ENCODE results near the gene FAAH.

Gene FAAH

DNA sequence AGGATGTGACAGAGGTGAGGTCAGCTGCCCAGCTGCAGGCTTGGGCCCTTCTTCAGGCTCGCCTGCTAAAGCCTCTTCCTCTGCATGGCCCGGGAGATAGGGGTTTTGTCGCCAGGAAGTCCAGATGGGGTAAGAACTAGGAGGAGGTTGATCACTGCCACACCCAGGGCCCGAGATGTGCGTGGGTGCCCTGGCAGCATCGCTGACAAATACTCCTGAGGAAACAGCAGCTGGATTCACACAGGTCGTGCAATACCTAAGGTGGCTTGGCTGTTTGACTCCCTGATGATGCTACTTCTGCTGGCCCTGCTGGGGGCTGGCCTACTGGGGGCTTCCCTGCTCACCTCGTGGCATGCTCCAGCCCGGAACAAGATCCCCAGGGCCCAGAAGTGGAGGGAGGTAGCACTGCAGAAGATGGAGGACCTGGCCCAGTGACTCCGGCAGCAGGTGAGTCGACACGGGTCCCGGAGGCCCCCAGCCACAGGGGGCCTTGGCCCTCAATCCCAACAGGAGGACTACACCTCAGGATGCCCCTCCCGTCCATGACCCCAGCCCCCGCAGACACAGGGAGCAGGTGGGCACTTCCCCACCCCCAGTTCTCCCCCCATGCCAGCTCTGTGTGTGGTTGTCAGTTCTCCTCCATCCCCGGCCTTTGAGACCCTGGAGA, 29.6 kb downstream of the FAAH start:
- DNase-seq = no peak

DNA sequence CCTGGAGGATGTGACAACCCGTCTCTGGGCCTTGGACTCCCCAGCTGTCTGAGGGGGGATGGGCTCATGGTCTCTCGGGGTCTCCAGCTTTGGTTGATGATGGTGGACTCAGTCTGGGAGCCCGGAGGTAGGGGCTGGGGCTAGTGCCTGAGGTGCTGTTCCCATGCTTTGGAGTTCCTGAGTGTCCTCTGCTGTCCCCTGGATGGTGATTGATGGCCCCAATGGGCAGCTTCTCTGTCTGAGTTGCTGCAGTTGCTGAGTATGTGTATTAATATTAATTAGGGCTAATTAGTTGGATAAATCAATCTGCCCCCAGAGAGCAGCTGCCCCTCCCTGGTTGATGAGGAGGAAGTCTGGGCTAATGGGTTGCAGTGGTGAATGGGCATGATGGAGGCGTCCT, 30.6 kb downstream of the FAAH start:
- DNase-seq = no peak

GRCh38 chr1:46425726-46426125, 31.6 kb downstream of the FAAH start:
- DNase-seq = no peak

DNA sequence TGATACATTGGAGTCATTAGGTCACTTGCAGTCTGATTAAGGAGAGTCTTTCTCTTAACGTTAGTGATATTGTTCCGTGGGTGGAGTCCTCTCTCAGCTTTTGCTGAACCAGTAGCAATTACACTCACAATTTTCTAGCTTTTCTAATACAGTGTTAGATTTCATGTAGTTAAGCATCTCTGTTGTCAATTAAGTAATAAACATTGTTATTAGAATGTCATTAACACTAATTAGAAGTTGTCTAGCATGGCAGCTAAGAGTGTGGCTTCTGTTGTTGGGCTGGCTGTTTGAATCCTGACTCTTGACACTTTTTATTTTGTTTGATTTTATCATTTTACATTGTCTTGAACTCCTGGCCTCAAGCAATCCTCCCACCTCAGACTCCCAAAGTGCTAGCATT, 33.4 kb downstream of the FAAH start:
- DNase-seq = no peak

DNA sequence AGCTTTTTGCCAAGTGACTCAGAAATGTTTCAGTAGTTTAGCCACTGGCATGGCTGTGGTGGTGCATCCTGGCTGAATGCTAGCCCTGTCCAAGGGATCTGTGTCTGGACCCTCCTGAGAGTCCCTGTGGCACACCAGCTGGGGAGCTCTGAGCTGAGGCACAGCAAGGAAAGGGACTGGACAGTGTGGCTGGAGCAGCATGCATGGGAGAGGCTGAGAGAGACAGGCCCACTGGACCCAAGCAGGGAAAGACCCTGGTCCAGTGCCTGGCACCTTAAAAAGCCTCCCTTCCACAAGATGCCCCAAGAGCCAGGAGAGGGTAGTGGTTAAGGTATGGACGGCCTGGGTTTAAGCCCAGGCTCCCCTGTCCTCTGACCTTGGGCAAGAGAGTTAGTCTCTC, 35.3 kb downstream of the FAAH start:
- DNase-seq = no peak

DNA sequence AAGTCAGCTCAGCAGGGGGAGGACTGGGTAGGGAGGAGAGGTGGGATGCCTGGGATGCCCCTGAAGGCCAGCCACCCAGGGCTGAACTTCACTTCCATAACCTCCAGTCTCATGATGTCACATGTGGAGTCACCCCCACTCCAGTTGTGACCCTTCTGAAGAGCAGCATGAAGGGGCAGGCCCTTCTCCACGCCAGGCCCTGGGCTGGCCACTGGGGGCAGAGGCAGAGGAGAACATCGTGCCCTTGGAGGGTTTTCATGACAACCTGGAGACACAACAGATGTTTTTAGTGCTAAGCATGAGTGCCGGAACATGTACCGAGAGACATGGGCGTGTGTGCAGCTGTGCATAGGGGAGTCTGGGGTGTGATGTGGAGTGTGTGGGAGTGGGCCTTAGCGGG, 37.6 kb downstream of the FAAH start:
- no peak for DNase-seq

GRCh38 chr1:46432781-46433327, 38.7 kb downstream of the FAAH start:
- DNase-seq = no peak

DNA sequence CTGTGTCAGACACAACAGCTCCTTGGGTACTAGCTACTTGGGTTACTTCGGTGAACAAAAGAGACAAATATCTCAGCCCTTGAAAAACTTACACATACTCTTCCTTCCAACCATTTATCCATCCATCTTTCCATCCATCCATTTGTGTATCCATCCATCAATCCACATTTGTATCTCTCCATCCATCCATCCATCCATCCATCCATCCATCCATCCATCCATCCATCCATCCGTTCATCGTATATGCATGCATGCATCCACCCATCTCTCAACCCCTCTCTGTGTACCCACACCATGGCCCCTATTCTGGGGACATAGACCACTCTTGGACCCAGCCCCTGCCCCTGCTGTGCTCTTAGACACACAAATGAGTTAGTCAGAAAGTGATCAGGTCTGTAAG, 40.2 kb downstream of the FAAH start:
- no peak for DNase-seq

- no peak for DNase-seq
These were observed 42.7 kb downstream of the FAAH start for GRCh38 chr1:46436844-46437243.

DNA sequence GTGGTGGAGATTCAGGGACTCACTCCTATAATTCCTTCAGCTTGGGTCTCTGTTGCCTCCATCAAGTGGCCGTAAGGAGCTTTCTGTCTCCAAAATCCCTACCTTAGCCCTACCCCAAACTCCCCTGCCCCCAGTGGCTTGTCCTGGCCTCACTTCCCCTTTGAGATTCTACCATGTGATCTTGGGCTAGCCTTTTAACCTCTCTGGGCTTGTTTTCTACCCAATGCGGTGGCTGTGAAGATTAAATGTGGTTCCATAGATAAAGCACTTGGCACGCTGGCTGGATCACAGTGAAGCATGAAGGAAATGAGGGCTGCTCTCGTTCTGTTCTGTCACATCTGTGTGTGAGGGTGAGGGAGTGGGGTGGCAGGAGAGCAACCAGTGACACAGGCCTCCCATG, 43.6 kb downstream of the FAAH start:
- DNase-seq = no peak

GRCh38 chr1:46438346-46438745, 44.2 kb downstream of the FAAH start:
- no peak for DNase-seq

GRCh38 chr1:46440478-46440877, 46.4 kb downstream of the FAAH start:
- DNase-seq = no peak

DNA sequence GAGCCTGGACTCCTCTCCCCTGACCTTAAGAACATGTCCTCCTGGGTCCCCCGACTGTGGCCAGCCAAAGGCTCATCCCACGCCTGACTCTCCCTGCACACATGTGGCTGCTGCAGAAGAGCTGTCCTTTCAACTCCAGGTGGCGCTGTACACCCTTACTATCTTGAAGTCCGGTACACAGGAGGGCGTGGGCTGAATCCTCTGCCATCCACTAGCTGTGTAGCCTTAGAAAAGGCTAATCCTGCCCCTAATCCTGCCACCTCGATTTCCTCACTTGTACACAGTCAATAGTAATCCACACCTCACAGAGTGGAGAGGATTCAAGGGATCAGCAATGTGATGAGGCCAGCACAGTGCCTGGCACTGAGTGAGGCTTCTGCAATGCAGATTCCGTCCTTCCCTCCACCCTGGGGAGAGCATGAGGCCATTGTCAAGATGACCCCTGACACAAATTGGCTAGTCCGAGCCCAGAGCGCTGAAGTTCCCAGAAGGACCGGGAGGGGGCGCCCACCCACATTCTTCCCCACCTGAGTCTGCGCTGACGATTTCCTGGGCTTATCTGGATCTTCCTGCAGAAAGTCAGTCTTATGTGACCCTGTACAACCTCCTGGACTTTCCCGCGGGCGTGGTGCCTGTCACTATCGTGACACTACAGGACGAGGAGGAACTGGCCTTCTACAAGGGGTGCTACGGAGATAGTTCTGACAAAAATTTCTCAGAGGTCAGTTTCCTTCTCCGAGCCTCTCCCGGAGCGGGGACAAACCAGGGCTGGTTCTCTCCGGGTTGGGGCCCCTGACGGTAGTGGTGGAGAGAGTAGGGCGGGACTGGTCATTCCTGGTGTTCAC, 48.4 kb downstream of the FAAH start:
- DNase-seq = no peak

DNA sequence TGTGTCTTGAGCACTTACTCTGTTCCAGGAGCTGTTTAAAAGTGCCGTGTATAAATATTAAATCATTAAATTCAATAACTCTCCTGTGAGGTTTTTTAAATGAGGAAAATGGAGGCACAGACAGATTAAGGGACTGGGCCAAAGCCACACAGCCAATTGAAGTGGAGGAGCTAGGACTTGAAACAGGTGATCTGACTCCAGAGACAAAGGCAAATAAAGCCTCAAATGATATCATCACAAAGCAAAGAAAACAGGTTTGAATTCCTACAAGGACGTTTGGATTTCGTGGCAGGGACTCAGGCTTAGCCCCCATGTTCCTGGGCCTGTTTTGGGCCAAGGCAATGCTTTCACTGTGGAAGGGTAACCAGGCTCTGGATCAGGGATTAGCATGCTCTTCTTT, 50.3 kb downstream of the FAAH start:
- DNase-seq = no peak

DNA sequence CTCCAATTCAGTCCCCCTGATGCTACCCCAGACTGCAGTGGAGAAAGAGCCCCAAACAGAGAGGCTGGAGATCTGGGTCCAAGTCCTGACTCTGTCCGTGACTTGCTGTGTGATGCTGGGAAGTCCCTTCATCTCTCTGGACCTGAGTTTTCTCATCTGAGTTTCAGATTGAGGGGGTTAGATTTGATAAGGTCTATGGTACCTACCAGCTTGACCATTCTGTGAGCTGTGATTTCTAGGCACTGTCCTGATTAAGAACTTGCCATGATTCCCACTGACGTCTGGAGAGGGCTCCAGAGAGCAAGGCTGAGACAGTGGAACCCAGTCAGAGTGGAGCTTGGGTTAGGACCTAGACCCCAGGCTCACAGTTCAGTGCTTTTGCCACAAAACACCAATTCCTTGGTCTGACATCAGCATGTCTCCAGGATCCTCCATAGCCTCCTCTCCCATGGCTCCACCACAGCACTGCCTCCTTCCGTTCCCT, 51.7 kb downstream of the FAAH start:
- DNase-seq = no peak

DNA sequence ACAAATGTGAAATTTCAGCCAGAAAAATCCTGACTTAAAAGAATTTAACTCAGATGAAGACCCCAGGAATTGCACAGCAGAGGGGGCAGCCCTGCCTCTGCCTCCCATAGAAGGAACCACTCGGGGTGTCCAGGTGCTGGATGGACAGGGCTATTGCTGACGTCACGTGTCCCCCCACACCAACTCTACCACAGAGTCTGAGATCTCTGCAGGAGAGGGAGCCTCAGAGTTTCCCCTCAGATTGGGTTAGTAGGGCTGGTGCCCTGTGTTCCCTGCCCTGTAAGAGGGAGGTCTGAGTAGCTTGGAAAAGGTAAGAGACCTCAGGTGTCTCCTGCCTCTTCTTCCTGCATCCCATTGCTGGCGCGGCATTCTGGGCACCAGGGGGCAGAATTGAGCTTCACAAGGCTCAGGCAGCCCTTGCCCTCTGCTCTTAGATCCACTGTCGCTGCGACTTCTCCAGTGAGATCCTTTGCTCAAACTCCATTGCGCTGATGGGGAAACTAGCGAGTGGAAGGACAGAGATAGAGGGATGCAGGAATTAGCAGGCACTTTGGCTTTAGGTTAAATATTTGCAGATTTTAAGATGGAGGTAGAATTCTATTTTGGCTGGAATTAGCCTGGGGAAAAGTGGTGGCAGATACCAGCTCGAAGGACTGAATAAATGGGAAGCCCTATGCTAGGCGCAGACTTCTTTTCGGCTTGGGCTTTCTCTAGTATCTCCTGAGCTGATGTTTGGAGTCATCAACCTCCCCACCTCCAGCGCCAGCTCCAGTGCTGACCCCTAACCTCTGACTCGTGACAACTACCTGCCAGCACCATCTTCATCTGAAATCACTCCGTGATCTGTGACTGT, 52.8 kb downstream of the FAAH start:
- DNase-seq = no peak

- DNase-seq = no peak
These were observed 53.5 kb downstream of the FAAH start for GRCh38 chr1:46447499-46448108.

GRCh38 chr1:46448109-46448911, 54.2 kb downstream of the FAAH start:
- DNase-seq = no peak

- DNase-seq = no peak
These were observed 55.4 kb downstream of the FAAH start for GRCh38 chr1:46449223-46450159.

DNA sequence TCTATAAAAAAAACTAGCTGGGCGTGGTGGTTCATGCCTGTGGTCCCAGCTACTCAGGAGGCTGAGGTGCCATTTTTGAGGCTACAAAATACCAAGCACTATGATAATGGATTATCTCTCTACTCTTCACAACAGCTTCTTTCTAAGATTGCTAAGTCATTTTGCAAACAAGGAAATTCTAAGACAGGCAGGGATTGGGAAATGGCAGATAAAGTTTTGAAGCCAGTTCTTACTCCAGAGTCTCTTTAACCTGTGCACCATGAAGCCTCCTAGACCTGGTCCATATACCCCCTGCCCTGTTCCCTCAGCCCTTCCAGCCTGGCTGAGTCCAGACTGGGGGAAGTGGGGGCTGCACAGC, 56.0 kb downstream of the FAAH start:
- DNase-seq = no peak
